HS-27A (cell line): ENCODE results near the gene CLDN7.

Source experiments
- DNase-seq: peaks from one replicate; pipeline ENCODE4 v3.0.0-alpha.2; 2012; ENCODE audit warnings: low read depth, missing footprints

The CLDN7 gene, protein sequence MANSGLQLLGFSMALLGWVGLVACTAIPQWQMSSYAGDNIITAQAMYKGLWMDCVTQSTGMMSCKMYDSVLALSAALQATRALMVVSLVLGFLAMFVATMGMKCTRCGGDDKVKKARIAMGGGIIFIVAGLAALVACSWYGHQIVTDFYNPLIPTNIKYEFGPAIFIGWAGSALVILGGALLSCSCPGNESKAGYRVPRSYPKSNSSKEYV

DNA sequence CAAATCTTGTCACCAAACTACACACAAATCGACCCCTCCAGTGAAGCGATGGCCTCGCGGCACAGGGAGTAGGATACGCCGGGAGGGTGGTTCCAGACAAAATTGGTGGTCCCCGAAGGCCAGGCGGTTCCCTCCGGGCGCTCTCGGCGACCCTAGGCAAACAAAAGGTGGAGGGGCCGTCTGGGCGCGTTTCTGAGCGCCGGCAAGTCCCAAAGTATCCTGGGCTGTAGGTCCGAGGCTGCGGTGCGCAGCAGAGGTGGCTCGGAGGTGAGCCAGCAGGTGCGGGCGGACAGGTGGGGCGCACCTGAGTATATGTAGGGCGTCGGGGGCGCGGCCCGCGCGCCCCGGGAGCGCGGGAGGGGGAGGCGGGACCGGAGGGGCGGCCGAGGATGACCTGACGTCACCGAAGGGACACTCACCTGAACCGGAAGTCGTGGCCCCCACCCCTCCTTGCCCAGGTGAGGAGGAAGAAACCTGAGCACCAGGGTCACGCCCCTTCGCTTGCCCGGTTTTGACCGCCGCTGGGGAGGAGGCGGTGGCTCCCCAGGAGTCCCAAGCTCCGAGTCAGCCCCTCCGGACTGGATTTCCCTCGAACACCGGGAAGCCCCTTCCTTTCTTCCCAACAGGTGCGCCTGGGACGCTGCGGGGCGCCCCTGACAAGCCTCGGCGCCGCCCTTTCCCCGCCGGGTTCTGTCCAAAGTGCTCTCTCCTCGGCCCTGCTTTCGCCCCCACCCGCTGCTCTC lies at the start of gene CLDN7:
CLDN7 (minus strand) TSS at position 287 of the 743 bp plus-strand sequence. CDS start 435 bp downstream, outside the sequence.
- no peak for DNase-seq

- no peak for DNase-seq
Observed at GRCh38 chr17:7311110-7311705, 48.9 kb upstream of the CLDN7 start.

DNA sequence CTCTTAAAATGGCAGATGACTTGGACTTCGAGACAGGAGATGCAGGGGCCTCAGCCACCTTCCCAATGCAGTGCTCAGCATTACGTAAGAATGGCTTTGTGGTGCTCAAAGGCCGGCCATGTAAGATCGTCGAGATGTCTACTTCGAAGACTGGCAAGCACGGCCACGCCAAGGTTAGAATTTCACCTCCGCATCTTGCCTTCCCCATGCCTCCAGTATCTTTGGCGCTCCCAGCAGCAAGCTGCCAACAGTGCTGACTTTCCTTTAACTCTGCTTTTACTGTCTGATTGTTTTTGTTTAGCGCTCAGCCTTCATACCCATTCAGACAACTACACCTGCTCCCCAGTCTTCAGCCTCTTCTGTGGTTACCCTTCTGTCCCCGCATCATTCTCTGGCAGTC lies 47.4 kb upstream of the CLDN7 start:
- no peak for DNase-seq

DNA sequence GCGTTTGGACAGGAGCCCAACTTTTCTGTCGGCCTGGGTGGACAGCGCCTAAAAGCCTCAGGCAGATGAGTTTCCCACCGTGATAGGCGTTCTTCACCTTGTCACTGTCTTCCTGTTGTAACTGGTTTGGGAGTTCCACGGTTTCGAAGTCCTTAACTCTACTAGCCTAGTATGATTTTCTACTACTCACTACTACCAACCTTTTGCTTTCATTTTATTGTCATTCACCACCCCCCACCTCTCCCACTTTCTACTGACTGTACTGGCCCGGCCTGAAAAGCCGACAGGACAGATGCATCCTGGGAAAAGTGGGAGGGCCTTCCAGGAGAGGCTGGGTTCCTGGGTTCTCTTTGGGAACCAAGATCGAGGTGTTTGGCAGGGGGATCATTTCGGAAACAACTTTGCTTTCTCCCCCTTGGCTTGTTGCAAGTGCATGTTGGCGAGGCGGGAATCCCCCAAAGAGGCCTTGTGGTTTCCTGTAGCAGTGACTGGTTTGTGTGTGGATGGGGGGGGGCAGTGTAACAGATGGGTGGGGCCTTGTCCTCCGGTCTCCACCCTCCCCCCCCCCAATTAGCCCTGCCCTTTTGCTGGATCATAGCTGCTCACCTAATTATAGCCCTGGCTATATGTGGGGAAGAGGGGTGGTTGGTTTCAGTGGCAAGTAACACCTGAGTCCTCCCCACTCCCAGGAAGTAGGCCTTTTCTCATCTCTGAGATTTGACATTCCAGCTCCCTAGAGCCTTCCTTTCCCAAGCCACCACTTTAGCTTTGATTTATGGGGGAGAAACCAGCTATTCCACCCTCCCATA lies 46.6 kb upstream of the CLDN7 start:
- no peak for DNase-seq

- no peak for DNase-seq
Observed at GRCh38 chr17:7307686-7308624, 45.7 kb upstream of the CLDN7 start.

- peak; percentile 95 for DNase-seq
Observed at GRCh38 chr17:7306911-7307685, 44.8 kb upstream of the CLDN7 start, which contains the start of gene EIF5A. Gene EIF5A (plus strand): TSS chr17:7307628. CDS start chr17:7309636, 2,008 bp downstream.

GRCh38 chr17:7304179-7304578 lies 41.9 kb upstream of the CLDN7 start:
- no peak for DNase-seq

- no peak for DNase-seq
Observed at GRCh38 chr17:7296189-7296861, 34.0 kb upstream of the CLDN7 start.

DNA sequence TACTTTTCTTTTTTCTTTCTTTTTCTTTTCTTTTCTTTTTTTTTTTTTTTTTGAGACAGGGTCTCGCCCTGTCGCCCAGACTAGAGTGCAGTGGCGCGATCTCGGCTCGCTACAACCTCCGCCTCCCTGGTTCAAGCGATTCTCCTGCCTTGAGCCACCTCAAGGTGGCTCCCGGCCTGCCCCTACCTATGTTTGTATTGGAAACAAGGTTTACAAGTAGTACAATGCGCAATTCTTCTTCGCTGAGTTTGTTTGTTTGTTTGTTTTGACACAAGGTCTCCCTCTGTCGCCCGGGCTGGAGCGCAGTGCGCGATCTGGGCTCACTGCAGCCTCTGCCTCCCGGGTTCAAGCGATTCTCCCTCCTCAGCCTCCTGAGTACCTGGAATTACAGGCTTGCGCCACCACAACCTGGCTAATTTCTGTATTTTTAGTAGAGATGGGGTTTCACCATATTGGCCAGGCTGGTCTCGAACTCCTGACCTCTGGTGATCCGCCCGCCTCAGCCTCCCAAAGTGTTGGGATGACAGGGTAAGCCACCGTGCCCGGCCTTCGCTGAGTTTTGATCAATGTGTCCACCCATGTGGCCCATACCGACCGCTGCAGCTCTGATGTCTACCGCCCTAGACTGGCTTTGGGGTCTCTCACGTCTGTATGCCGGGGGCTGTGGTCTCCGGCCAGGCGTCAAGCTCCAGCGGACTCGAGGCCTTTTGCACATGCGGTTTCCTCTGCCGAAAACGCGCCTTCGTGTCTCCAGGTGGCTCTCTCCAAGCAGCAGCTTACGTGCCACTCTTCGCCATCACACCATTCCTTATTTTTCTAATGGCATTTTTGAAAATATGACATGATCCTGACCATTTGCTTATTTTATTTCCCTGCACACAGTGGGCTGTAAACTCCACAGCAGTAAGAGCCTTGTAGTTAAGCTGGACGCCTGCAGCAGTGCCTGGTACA lies 33.2 kb upstream of the CLDN7 start:
- no peak for DNase-seq

DNA sequence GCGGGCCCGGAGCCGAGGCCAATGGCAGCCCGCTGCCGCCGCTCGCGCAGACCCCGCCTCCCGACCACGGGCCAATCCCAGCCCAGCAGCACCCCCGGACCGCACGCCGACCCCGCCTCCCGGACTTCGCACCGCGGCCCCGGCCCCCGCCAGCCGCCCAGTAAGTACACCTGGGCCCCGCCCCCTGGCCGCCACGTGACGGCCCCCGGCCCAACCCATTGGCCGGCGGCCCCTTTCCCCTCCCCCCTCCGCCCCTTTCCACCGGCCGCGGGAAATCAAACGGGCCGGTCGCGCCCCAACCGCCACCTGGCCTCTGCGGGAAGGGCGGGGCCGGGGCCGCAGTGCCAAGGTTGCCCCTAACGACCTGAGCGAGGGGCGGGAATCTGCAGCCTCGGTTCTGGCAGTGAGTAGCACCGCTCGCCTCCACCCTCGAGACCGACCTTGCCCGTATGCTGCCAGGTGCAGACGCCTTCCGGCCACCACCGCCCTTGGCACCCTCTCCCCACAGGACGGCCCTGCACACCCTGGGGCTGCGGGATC lies 32.4 kb upstream of the CLDN7 start, which contains the start of gene YBX2:
YBX2 (minus strand) TSS at position 26 of the 540 bp plus-strand sequence. CDS start 139 bp downstream, outside the sequence.
- DNase-seq: no peak

- no peak for DNase-seq
Observed at GRCh38 chr17:7293816-7294613, 31.7 kb upstream of the CLDN7 start.

DNA sequence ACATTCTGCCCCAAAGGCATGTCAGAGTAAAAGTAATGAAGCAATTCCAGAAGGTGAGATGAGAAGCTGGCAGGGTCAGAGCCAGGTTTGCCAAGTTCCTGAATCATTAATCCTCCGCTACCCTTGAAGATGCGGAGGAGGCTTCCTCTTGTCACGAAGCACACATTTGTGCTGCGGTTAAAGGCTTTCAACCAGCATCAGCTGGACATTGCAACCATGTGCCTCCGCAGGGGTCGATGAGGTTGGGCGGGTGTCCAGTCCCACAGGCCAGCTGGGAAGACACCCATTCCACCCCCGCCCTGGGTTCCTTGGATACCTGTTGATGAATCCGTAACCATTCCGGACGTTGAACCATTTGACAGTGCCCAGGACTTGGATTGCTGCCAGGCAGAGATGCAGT lies 30.9 kb upstream of the CLDN7 start:
- no peak for DNase-seq

- DNase-seq: no peak
Observed at GRCh38 chr17:7292729-7293128, 30.5 kb upstream of the CLDN7 start.

DNA sequence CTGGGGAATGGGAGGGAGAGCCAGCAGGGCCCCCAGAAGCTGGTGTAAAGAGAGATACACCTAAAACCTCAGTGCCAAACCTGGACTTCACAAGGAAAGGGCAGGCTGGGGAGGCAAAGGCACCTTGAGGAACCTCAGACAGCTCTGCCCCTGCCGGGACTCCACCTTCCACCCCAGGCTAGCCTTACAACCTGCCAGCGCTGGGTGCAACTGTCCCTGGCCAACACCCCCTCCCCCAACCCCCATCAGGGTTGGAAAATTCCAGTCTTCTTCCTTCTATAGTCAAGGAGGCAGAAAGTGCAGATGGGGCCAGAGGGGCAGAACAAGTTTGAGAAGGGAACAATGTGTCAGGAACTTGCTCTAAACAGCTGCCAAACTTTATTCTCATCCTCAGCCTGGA lies 29.9 kb upstream of the CLDN7 start:
- DNase-seq: no peak

DNA sequence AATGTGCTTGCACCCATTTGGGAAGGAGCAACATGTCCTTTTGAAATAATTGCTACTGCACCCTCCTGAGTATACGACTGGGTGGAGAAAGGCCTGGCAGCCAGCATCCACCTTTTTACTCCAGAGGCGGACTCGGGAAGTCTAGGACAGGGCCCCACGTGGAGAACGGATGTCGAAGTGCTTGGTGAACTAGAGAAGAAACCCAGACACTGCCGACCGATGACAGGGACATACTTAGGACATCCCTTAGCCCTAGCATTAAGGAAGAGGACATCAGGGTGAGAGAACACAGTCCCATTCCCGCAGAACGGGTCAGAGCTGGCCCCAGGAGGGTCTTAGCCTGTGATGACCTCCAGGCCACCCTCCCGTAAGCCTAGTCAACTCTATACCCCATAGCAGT lies 28.4 kb upstream of the CLDN7 start:
- DNase-seq: no peak

GRCh38 chr17:7290166-7290565 lies 27.9 kb upstream of the CLDN7 start:
- no peak for DNase-seq

GRCh38 chr17:7289256-7290032 lies 27.2 kb upstream of the CLDN7 start:
- DNase-seq: no peak
